Sigmoid colon (tissue), 7 donors: ENCODE measurements around the gene FBLIM1. TPM values are rescaled to one million over a fixed set of nuclear protein-coding genes. Genes with fewer than 3 reads are reported as not detected.
"Not testable (repeated sequence)": the region's sequence is repeated elsewhere in the genome, so short reads cannot be mapped to it uniquely, and the experiment has no call there.

Experiments
- DNase-seq: peaks from one replicate; pipeline ENCODE4 v3.0.0-alpha.2; 2019
- H3K27ac ChIP-seq, 4 donors: fragments of 200-600 bp; sonication (generic); one replicate each; pipeline ENCODE4 v1.5.1; 2016 to 2019; ENCODE audit warnings: mild to moderate bottlenecking in 1 of 4
- H3K27me3 ChIP-seq, 3 donors: fragments of 200-600 bp; sonication (generic); one replicate each; pipeline ENCODE4 v1.5.1; 2019; ENCODE audit warnings: mild to moderate bottlenecking in 1 of 3
- H3K36me3 ChIP-seq, 4 donors: fragments of 200-600 bp; sonication (generic); one replicate each; pipeline ENCODE4 v1.5.1; 2016 to 2019
- H3K4me1 ChIP-seq, 4 donors: fragments of 200-600 bp; sonication (generic); one replicate each; pipeline ENCODE4 v1.5.1; 2017 to 2019
- H3K4me3 ChIP-seq, 4 donors: fragments of 200-600 bp; sonication (generic); one replicate each; pipeline ENCODE4 v1.5.1; 2017 to 2019; ENCODE audit warnings: mild to moderate bottlenecking in 2 of 4, moderate library complexity in 1 of 4
- H3K9me3 ChIP-seq, 4 donors: fragments of 200-600 bp in 3 of 4; sonication (generic) in 3 of 4; one replicate each; pipeline versions ENCODE4 v1.5.1 to v1.6.1; 2013 to 2019
- CTCF ChIP-seq, 4 experiments: fragments of 450-650 bp in 3 of 4; fragments of 200-600 bp in 1 of 4; IDR thresholded peaks; one replicate each; pipeline ENCODE4 v1.5.1; 2016 to 2019; ENCODE audit warnings: antibody characterized with exemption in 4 of 4, mild to moderate bottlenecking in 3 of 4, moderate library complexity in 2 of 4
- EP300 ChIP-seq, 4 donors: sonication (generic); formaldehyde crosslinking; IDR thresholded peaks; one replicate each; pipeline ENCODE4 v1.6.1; 2017; ENCODE audit warnings: antibody characterized with exemption in 4 of 4
- POLR2A ChIP-seq, 2 donors: fragments of 450-650 bp; IDR thresholded peaks; one replicate each; pipeline ENCODE4 v1.6.1; 2016; ENCODE audit warnings: antibody characterized with exemption in 2 of 2, mild to moderate bottlenecking in 2 of 2, moderate library complexity in 2 of 2
- POLR2AphosphoS5 ChIP-seq, 4 donors: sonication (generic); formaldehyde crosslinking; IDR thresholded peaks; one replicate each; pipeline ENCODE4 v1.6.1; 2017; ENCODE audit warnings: antibody characterized with exemption in 4 of 4
- WGBS, 2 donors: extraction: QIAGEN DNeasy Blood & Tissue Kit; methylation state at CpG; one replicate each; pipeline ENCODE4 v1.1.7; 2013; 5-methylcytosine and 5-hydroxymethylcytosine counted together
- intact Hi-C: fragments of 100-400 bp; cut with DNase I; formaldehyde crosslinking; loops from one replicate; pipeline ENCODE4 v1.15.1; 2023
- polyA plus RNA-seq, 3 donors: library from polyadenylated mRNA; stranded (reverse); fragments of 200-250 nt; gene quantifications; one replicate each; pipeline ENCODE4 v1.2.3, GENCODE V29; 2013
- total RNA-seq, 4 donors: library from RNA; depleted of rRNA; stranded (reverse); fragments of >200 nt; gene quantifications; one replicate each; pipeline ENCODE4 v1.1.0, GENCODE V29; 2016
- donor health status: healthy with polysubstance abuse.
- donor health status: Bipolar disorder and iron deficiency.
- donor health status: healthy.

FBLIM1 gene
- total and polyA plus RNA-seq, 7 donors = 28.1 to 227 (median 53.2) TPM

- DNase-seq = no peak
- Histone ChIP-seq H3K4me1 (peaks cover 0 to 19% (median 0%) of the 10 kb centered on the region in 4 donors), H3K27me3 (no peaks in the 10 kb centered on the region), H3K27ac (no peak overlapping the region), H3K4me3 (no peak overlapping the region), H3K36me3 (no peaks in the 10 kb centered on the region), H3K9me3 (no peaks in the 10 kb centered on the region)
- intact Hi-C loops = no loop called here
- 52 to 75% methylated on average over 6 of the region's 6 CpGs for WGBS, 2 donors
- TF ChIP-seq POLR2A (IDR thresholded peaks at IDR 0.05) (no peak), EP300 (IDR thresholded peaks at IDR 0.05) (no peak), POLR2AphosphoS5 (IDR thresholded peaks at IDR 0.05) (no peak), CTCF (IDR thresholded peaks at IDR 0.05) (no peak)
Observed at GRCh38 chr1:15826810-15827507, 68.4 kb downstream of the FBLIM1 start.

- H3K27ac ChIP-seq, DNase-seq, intact Hi-C loops, H3K36me3 ChIP-seq, H3K27me3 ChIP-seq, H3K9me3 ChIP-seq, H3K4me3 ChIP-seq: not testable (repeated sequence)
- 97% methylated on average over 15 of the region's 15 CpGs for WGBS, 2 donors
- H3K4me1 ChIP-seq = peaks cover 0 to 23% (median 4%) of the 10 kb centered on the region in 4 donors
Observed at GRCh38 chr1:15827567-15827966, 69.0 kb downstream of the FBLIM1 start.

- H3K27ac ChIP-seq, DNase-seq, H3K36me3 ChIP-seq, H3K27me3 ChIP-seq, intact Hi-C loops, H3K4me3 ChIP-seq, H3K9me3 ChIP-seq: not testable (repeated sequence)
- H3K4me1 ChIP-seq = peaks cover 0 to 29% (median 12%) of the 10 kb centered on the region in 4 donors
- 94 to 95% methylated on average over 14 of the region's 14 CpGs for WGBS, 2 donors
Observed at GRCh38 chr1:15828931-15829330, 70.3 kb downstream of the FBLIM1 start.

- Histone ChIP-seq H3K36me3 (no peaks in the 10 kb centered on the region), H3K4me1 (peaks cover 0 to 28% (median 12%) of the 10 kb centered on the region in 4 donors), H3K4me3 (no peak overlapping the region), H3K9me3 (no peaks in the 10 kb centered on the region), H3K27ac (peak overlapping the region in 3 of 4 donors; percentile 26 to 54 (median 32)), H3K27me3 (no peaks in the 10 kb centered on the region)
- no peak for DNase-seq
- 78% methylated on average over 1 of the region's 1 CpG for WGBS, 2 donors
- TF ChIP-seq EP300 (IDR thresholded peaks at IDR 0.05) = no peak
- no peak for TF ChIP-seq CTCF (IDR thresholded peaks at IDR 0.05)
- TF ChIP-seq POLR2AphosphoS5 (IDR thresholded peaks at IDR 0.05) = no peak
- TF ChIP-seq POLR2A (IDR thresholded peaks at IDR 0.05) = no peak
- intact Hi-C loops = no loop called here
Observed at GRCh38 chr1:15830258-15830657, 71.7 kb downstream of the FBLIM1 start.

- Histone ChIP-seq H3K4me3 (peak overlapping the region in 3 of 4 donors; percentile 71 to 98 (median 77)), H3K9me3 (no peaks in the 10 kb centered on the region), H3K27ac (peak overlapping the region; percentile 99 to 100 (median 99)), H3K27me3 (no peaks in the 10 kb centered on the region), H3K4me1 (peaks cover 0 to 28% (median 23%) of the 10 kb centered on the region in 4 donors), H3K36me3 (no peaks in the 10 kb centered on the region)
- no peak for TF ChIP-seq EP300 (IDR thresholded peaks at IDR 0.05)
- 27 to 64% methylated on average over 24 of the region's 24 CpGs for WGBS, 2 donors
- DNase-seq = peak; percentile 80
- intact Hi-C loops = no loop called here
Observed at GRCh38 chr1:15833069-15833679, 74.6 kb downstream of the FBLIM1 start.

GRCh38 chr1:15833842-15834405 lies 75.3 kb downstream of the FBLIM1 start:
- no peak for DNase-seq
- peak overlapping the region; percentile 50 to 98 (median 74) for H3K4me3 ChIP-seq
- H3K27me3 ChIP-seq = no peaks in the 10 kb centered on the region
- no peak for TF ChIP-seq CTCF (IDR thresholded peaks at IDR 0.05)
- TF ChIP-seq EP300 (IDR thresholded peaks at IDR 0.05) = peak in 1 of 4 donors; percentile 14
- no peak for TF ChIP-seq POLR2AphosphoS5 (IDR thresholded peaks at IDR 0.05)
- no peak for TF ChIP-seq POLR2A (IDR thresholded peaks at IDR 0.05)
- peaks cover 0 to 28% (median 23%) of the 10 kb centered on the region in 4 donors for H3K4me1 ChIP-seq
- no peaks in the 10 kb centered on the region for H3K9me3 ChIP-seq
- 1% methylated on average over 10 of the region's 10 CpGs for WGBS, 2 donors
- peak overlapping the region; percentile 99 to 100 (median 99) for H3K27ac ChIP-seq
- intact Hi-C loops = no loop called here
- no peaks in the 10 kb centered on the region for H3K36me3 ChIP-seq
